ENCODE data around the gene NKAIN2.

NKAIN2 gene

DNA sequence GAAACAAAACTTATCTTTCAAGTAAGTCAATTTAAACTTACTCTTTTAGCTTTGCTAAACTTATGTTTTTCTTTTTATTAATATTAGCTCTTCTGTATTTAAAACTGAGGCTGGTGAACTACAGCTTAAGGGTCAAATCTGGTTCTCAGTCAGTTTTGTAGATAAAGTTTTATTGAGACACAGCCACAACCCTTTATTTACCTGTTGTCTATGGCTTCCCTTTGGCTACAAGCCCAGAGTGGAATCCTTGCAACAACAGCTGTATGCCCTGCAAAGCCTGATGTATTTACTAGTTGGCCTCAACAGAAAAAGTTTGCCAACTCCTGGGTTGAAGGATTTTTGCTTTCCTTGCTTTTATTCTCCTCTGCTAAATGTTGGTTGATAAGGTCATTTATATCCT lies 667.1 kb downstream of the NKAIN2 start:
- in situ Hi-C loops (cut with MboI; ENCODE audit: low sequenced_read_pairs): no loop called here

DNA sequence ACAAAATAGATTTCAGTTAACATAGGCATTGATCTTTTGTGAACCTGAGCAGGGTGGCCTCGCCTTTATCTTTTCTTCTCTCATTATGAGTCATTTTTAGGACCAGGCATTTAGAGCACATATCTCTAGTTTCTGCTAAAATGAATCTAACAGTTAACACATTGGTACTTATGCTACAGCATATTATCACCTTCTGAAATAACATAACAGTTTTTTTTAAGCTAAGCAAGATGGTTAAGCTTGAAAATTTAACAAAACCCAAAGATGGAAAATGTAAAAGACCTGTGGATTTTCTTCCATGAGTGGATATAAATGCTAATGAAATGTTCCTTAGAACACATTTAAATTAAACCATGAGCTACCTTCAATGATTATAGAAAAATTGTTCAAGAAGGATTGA lies 671.5 kb downstream of the NKAIN2 start:
- in situ Hi-C loops (cut with MboI; ENCODE audit: low sequenced_read_pairs): no loop called here

DNA sequence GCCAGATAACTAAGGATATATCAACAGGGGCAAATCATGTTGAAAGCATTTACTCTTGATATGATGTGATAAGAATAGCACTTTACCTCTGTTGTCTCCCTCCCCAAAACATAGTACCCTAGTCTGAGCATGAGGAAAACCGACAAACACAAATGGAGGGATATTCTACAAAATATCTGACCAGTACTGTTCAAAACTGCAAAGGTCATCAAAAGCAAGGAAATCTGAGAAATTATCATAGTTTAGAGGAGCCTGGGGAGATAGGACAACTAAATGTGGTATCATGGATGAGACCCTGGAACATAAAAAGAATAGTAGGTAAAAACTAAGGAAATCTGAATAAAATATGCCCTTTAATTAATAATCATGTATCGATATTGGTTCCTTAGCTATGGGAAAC lies 675.2 kb downstream of the NKAIN2 start:
- in situ Hi-C loops (cut with MboI; ENCODE audit: low sequenced_read_pairs): no loop called here

DNA sequence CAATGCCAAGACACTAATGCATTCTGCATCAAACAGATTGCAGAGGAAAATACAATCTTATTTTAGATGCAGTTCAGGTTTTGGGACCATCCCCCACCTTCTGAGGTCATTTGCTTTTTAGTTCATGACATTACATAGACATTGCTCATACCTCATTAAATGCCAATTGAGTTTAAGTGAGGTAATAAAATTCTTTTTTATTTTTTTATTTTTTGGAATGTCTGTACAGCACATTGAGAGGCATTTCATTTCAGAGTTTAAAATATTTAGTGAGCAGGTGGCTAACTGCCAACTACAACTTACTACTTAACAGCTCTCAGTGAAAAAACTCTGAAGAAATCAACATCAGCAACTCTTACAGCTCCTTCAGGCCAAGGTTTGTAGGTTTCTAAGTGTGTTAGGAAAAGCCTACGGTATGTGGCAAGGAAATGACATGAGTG lies 676.3 kb downstream of the NKAIN2 start:
- in situ Hi-C loops (cut with MboI; ENCODE audit: low sequenced_read_pairs): no loop called here

DNA sequence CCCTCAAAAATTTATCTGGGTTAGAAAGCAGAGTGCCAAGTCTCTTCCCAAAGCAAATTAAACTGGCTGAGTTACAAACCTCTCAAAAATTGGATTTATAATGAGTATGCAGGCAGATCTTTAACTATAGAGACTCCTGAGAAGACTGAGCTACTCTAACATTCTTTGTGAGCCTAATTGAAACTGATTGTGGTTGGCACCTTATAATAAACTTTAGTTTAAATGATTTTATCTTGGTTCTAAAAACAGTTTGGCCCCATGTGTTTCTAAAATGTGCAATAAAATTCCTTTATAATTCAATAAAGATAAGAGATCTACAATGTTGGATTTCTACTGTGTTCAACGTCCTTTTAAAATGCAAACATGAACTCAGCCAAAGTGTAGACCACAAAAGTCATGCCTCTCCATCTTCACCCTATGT lies 678.4 kb downstream of the NKAIN2 start:
- in situ Hi-C loops (cut with MboI; ENCODE audit: low sequenced_read_pairs): no loop called here

DNA sequence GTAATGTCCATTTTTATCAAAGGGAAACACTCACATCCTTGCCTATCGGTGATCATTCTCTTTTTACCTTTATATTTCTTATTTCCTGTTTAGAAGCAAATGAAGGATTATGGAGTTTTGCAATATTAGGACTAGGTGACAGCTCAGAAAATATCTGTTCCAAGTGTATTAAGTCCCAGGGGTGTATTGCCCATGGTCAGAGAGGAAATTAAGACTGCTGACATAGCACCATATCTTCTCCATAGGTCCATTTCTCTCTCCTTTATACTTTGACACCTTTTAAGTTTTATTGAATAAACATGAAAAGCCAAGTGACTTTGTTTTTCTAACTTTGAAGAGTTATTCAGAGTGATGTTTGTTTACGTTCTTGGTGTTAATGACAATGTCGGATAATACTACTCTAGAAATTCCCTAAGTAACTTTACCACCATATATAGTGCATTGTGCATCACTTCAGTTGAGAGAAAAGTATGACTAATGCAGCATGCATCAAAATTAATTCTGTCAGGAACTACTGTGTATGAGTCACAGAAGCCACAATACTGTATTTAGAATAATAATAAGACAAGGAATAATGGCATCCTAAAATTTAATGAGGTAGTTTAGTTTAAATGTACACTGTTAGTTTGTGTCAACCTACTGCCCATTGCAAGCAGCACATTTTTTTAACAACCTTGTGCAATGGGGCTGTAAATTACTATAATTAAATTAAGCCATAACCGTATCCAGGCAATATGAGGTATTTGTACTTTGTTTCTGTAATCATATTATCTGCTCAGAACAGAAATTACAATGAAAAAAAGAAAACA lies 684.2 kb downstream of the NKAIN2 start:
- in situ Hi-C loops (cut with MboI; ENCODE audit: low sequenced_read_pairs): no loop called here

DNA sequence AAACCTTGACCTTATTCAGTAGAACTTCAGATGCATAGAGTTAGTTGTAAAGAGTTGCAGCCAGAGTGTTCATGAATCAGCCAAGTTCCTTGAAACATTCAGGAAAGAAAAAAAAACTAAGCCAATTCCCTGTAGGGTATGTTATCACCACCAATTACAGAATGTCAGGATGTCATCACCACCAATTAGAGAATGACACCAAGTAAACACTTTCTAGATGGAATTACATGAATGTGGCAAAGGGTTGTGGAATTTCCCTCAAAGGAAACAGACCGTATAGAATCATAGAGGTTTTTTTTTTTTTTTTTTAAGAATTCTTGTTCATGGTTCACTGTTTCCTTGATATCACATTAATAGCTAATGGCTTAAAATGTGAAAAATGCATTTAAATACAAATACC lies 686.5 kb downstream of the NKAIN2 start:
- in situ Hi-C loops (cut with MboI; ENCODE audit: low sequenced_read_pairs): no loop called here

DNA sequence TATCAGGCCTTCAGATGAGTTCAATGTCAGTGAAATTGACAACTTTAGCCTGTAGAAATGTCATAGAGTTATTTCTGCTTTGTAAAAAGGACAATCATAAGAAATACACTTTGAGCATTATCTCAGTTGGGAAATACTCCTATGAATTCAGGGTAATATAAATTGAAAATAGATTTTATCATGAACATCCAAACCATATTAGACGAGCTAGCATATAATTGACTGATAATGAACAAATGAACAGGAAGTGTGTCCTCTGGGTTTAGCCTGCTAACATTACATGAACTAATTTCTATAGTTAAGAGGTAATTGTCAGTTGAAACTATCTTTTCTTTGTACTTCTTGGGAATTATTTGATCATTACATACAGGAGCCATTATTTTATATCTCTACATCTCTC lies 689.6 kb downstream of the NKAIN2 start:
- in situ Hi-C loops (cut with MboI; ENCODE audit: low sequenced_read_pairs): no loop called here

DNA sequence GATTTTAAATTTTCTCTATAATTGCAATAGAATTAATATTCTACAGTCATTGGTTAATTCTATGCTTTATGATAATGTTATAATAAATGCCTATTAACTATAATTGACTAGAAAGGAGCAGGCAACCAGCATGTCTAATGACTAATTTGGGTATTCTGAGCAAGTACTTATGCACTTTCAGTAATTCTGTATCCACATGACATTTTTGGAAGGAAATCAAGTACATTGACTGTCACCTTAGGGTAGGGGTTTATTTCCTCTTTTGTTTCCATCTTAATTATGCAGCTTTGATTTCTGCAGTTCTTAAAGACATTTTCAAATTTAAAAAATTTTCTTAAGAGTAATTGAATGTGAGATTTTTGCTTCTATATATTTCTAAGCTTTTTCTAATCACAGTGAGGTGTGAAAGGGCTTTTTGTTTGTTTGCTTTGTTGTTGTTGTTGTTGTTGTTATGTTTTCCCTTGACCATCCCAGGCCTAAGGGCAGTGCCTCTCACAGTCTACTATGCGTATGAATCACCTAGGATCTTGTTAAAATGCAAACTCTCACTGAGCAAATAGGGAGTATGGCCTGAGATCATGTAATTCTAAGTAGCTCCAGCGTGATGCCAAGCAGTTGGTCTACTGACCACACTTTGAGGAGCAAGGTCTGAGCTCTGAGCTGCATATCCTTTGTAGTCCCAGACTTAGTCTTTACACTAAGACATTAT lies 691.4 kb downstream of the NKAIN2 start:
- in situ Hi-C loops (cut with MboI; ENCODE audit: low sequenced_read_pairs): no loop called here

DNA sequence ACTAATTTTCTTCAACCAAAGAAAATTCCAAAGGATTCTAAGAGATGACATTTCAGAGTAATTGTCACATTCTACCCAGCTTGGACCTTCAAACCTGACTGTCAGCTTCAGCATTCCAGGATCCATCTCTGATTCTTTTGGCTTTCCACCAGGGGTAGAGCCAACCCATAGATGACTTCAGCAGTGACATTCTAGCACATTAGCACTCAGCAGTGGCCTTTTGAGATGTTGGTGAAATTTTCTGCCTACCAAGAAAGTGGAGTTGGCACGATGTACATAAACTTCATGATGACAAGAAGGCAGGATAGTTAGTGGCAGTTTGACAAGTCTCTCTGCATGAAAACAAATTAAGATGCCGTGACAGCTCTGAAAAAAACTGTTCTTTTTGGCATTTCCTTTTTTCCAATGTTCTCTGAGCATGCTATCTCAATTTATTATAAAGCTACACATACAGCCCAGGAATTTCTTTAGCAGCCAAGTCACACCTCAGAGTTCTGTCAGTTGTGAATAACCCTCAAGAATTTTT lies 692.1 kb downstream of the NKAIN2 start:
- in situ Hi-C loops (cut with MboI; ENCODE audit: low sequenced_read_pairs): no loop called here

DNA sequence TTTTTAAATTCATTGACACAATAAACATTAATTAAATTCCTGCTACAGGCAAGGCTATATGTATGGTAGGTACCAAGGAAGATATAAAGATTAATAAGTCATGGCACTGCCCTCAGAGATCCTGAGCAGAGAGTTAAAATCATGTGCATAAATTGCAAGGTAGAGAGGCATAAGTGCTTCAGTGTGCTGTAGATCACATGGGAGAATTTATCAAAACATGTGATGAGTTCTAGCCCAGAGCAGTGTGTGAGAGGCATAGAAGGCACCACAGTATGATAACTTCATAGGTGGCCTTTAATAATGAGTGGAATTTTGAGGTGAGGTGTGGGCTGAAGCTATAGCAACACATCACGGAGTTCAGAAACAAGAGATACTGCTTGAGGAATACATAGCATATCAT lies 692.7 kb downstream of the NKAIN2 start:
- in situ Hi-C loops (cut with MboI; ENCODE audit: low sequenced_read_pairs): no loop called here

DNA sequence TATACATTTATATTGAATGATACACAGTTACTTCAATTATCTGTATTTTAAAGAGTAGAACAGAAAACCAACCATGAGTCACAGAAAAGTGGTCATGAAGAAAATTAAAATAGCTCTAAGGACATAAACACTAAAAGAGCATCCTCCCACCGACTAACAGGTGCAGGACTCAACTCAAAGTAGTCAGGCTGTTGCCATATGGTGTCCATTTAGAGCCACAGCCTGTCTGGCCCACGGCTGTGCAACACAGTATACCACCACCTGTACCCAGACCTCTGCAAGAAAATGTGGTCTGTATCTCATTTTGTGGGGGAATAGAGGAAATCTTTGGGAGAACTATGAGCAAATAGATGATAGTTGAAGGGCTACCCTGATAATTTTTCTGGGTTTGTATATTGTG lies 708.8 kb downstream of the NKAIN2 start:
- in situ Hi-C loops (cut with MboI; ENCODE audit: low sequenced_read_pairs): no loop called here

DNA sequence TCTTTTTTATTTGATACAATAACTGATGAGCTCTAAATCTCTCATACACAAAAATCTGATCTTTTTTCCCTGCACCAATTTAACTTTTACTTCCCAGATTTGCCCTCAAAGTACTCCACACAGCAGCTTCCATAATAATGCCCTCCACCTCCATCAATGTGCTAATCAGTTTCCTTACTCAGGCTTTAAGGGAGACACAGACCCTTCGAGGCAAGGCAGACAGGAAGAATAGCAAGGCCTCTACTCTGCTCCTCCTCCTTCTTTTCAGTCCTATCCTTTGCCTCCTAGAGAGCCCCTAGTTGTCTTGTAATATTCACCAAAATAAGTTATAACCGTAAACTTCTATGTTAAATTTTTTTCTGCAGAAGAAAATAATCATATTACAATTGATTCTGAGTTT lies 713.7 kb downstream of the NKAIN2 start:
- in situ Hi-C loops (cut with MboI; ENCODE audit: low sequenced_read_pairs): no loop called here

DNA sequence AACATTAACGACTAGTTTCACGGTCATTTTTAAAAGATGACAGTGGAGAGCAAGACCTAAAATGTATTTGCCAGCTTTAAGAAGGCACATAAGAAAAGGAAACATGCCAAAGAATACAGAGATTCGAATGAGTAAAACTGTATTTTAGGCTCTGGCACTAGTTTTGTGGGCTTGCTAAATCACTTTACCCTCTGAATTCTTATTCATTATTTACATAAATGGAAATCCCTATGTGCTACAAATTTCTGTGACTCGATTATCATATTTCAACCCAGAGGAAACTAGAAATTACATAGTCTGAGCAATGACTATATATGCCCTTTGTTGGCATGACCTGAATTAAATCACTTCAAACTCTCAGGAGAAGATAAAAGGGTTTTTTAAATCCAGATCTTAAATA lies 716.8 kb downstream of the NKAIN2 start:
- in situ Hi-C loops (cut with MboI; ENCODE audit: low sequenced_read_pairs): no loop called here

DNA sequence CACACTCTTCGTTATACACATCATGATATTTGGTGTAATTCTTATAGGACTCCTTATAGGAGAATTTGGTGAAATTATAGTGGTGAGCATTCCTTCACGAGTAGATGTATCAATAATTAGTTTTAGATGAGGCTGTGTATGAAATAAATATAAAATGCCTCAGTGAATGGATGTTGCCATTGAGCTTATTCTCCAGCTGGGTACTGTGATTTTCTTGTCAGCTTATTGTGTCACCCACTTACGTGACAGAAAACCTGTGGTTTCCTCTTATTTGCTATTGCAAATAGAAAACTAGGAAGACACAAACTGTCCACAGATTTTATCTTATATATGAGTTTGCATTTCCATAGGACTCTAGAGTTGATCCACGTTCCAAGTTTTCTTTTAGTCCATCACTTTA lies 718.7 kb downstream of the NKAIN2 start:
- in situ Hi-C loops (cut with MboI; ENCODE audit: low sequenced_read_pairs): no loop called here

DNA sequence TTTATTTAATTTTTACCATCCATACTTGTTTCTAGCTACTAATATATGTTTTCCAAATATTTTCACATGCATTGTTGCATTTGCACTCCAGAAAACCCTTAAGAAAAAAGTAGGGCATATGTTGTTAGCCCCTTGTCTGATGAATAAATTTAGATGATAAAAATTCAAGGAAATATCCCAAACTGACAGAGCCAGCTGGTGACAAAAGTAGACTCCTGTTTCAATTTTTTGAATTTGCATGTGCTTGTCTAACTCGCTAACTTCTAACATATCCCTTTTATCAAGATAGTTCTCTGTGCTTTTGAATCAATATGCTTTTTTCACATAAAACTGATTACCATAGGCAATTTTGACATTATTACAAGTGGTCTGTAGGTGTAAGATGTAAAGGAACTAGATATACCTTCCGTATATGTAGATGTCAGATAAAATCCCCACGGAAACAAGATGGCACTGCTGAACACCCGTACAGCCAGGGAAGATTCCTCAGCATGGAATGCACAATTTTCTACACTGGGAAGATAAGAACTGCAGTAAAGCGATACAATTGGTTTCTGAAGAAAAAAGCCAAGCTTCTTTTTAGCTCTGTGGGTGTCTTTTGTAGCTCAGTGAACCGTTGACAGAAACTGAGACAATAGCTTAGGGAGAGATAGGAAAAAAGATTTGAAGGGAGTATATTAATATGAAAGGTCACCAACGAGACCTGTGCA lies 721.0 kb downstream of the NKAIN2 start:
- in situ Hi-C loops (cut with MboI; ENCODE audit: low sequenced_read_pairs): no loop called here

DNA sequence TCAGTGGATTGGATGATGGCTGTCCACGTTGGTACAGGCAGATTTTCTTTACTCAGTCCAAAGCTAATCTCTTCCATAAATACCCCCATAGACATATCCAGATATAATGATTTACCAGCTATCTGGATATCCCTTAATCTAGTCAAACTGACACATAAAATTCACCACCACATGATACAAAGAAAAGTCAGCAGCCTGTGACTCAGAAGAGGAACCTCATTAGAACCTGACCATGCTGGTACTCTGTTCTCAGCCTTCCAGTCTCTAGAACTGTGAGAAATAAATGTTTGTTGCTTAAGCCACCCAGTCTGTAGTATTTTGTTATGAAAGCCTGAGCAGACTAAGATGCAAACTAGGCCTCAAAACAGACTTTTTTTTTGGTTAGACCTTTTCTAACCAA lies 727.3 kb downstream of the NKAIN2 start:
- in situ Hi-C loops (cut with MboI; ENCODE audit: low sequenced_read_pairs): no loop called here

DNA sequence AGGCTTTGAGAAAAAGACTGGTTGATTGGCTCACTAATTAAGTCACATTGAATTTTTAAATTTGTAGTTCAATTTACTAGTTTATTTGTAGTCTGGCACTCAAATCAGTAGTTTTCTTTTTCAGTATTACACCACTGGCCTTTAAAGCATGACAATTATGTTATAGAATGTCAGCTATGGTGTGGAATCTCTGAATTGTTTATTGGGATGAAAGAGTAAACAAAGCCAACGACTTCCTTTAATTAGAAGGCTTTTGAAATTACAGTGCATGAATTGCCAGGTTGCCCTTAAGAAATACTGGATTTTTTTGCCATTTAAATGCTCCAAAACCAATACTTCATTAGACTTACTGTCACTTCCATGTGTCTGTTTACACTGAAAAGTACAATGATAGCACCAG lies 731.6 kb downstream of the NKAIN2 start:
- in situ Hi-C loops (cut with MboI; ENCODE audit: low sequenced_read_pairs): no loop called here

DNA sequence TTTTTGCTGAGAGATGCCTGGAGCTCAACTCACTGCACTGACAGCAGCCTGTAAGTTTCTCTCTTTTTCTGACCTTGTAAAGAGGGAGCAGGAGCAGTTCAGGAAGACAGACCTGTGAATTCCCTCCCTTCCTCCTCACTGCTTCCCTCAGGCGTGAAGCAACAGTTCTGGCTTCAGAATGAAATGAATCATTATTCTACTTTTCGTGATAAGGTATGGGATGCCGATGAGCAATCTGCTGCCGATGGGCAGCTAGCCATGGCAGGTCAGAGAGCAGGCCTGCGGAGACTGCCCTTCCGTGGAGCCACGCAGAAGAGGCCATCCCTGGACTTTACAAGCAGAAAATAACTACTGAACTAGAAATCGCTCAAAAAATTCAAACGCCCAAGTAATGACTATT lies 732.1 kb downstream of the NKAIN2 start:
- in situ Hi-C loops (cut with MboI; ENCODE audit: low sequenced_read_pairs): no loop called here

DNA sequence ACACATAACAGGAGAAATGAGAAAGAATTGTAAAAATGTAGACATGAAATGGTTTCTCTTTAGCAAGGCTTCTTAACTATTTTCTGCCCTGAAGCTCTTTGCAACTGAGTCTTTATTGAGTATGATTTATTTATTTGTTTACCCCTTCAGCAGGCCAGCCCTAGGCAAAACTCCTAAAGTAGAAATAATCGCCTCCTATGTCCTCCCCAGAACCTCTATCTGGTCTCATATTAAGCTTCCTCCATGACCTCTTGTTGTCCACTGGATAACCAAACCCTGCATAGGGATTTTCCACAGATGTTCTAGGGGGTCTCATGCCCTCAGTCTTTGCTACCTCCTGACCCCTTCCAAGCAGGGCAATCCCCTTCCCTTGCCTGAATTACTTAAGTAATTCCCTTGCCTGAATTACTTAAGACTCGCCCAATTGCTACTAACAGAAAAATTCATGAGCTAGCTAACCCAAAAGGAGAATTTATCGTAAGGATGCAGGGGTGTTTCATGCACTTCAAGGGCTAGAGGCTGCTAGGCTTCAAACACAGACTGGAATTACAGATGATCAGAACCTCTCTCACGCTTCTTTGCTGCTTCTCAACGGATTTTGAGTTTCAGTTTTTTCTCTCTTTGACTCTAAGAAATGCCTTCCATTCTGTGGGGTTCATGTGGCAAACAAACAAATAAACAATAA lies 732.6 kb downstream of the NKAIN2 start:
- in situ Hi-C loops (cut with MboI; ENCODE audit: low sequenced_read_pairs): no loop called here

DNA sequence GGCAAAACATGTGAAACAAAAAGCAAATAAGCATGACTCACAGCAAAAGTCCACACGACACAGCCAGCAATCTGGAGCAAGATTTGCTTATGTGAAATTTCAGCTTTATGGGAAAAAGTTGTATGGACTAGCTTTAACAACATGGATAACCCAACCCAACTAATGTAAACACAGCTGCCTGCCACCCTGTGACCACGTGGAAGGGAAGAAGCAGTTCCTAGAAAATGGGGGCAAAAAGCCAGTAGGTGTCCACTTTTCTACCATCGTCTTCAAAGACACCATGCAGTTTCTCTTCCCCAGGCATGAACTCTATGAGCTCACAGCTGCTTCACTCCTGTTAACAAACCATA lies 733.2 kb downstream of the NKAIN2 start:
- in situ Hi-C loops (cut with MboI; ENCODE audit: low sequenced_read_pairs): no loop called here
